GM15510 (cell line): Measurements from ENCODE around the gene GYS1.
"Not testable (repeated sequence)": the region's sequence is repeated elsewhere in the genome, so short reads cannot be mapped to it uniquely, and the experiment has no call there.

Experiments
- POLR2A ChIP-seq: IDR thresholded peaks from 3 replicates; pipeline ENCODE4 v1.6.1; 2011; ENCODE audit warnings: borderline replicate concordance; ENCODE audit not compliant: insufficient read length; ENCODE audit errors: extremely low read depth

Gene GYS1

DNA sequence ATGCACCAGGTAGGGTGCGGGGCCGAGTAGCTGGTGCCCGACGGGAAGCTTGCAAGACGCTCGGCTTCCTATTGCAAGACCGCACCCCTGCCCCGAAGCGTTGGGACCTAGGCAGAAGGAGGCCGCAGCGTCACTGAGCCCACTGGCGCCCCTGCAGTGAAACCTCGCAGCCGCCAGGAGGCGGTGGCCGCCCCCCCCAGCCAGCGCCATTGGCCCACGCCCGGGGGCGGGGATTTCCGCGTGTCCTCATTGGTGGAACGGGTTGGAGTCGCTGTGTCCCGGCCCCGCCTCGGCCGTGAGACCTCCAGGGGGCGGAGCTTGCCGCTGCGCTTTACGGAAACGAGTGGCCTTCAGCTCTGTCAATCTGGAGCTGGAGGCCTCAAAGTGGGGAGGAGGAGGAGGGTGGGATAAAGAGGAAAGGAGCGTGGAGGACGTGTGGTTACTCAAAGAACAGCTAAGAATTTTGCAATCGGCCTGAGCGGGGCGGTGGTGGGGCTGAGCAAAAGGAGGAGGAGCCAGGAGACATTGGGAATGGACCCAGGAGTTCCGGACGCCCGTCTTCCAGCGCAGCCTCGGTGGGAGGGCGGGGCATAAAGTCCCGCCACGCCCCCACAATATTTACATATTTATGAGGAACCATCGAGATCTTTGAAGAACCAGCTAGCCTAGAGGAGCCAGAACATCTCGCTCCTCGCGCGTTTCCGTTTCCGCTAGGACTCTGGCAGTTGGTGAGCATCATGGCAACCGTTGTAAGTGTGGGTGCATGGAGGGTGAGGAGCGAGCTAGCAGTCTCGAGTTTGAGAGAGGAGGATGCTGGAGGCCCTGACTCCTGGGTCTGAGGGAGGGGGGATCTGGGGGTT is at the start of gene GYS1, which contains the start of gene RUVBL2:
GYS1 (minus strand) TSS at position 135 of the 860 bp plus-strand sequence. CDS start 197 bp downstream, outside the sequence.
RUVBL2 (plus strand) TSS at position 713 of the 860 bp plus-strand sequence; CDS start at position 738, 25 bp downstream.
- TF ChIP-seq POLR2A, result peak; percentile 87

DNA sequence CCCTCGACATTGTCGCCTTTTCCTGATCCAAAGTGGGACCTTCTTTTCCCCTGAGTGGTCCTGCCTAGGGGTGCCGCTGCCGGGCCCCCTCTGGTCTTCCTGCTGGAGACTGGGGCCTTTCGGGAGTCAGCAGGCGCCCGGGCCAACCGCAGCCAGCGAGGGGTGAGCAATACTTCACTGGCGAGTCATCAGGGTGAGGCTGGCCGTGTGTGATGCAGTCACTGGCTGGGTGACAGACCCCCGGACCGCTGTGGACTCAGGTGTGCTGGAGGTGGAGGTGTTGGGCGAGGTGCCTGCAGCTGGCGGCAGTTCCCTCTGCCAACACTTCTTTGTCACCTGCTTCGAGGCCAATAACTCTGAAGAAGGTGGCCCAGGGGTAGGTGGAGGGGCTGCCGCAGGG is 49.1 kb upstream of the GYS1 start:
- TF ChIP-seq POLR2A, result no peak

GRCh38 chr19:49036815-49037214 is 43.7 kb upstream of the GYS1 start, which contains the start of gene CGB1:
Gene CGB1 (minus strand): TSS chr19:49036895. CDS start chr19:49036711, 184 bp downstream.
- not testable (repeated sequence) for TF ChIP-seq POLR2A

DNA sequence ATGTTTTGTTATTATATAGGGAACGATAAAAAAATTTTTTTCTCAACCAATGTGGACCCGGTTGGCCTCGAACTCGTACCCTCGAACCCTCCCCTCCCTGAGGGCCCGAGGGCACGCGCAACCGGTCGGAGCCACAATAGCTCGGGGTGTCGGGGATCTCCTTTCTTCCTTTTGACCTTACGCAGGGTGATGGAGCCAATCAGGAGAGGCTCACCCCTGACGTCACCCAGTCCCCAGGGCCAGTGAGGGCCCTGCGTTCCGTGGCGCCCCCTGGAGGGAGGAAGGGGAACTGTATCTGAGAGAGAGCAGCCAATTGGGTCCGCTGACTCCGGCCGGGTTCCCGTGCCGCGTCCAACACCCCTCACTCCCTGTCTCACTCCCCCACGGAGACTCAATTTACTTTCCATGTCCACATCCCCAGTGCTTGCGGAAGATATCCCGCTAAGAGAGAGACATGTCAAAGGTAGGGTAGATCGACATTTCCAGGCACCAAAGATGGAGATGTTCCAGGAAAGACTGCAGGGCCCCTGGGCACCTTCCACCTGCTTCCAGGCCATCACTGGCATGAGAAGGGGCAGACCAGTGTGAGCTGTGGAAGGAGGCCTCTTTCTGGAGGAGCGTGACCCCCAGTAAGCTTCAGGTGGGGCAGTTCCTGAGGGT is 38.7 kb upstream of the GYS1 start, which contains the start of gene CGB2:
CGB2 (plus strand) TSS at position 249 of the 660 bp plus-strand sequence; CDS start at position 455, 206 bp downstream.
- TF ChIP-seq POLR2A, result not testable (repeated sequence)

- not testable (repeated sequence) for TF ChIP-seq POLR2A
These were observed 31.1 kb upstream of the GYS1 start, which contains the start of gene CGB3 for GRCh38 chr19:49024233-49024632. Gene CGB3 (minus strand): TSS chr19:49024333. CDS start chr19:49023971, 362 bp downstream.

- TF ChIP-seq POLR2A, result no peak
These were observed 29.0 kb upstream of the GYS1 start for GRCh38 chr19:49022116-49022515.

GRCh38 chr19:49020931-49021895 is 28.1 kb upstream of the GYS1 start:
- TF ChIP-seq POLR2A, result no peak

DNA sequence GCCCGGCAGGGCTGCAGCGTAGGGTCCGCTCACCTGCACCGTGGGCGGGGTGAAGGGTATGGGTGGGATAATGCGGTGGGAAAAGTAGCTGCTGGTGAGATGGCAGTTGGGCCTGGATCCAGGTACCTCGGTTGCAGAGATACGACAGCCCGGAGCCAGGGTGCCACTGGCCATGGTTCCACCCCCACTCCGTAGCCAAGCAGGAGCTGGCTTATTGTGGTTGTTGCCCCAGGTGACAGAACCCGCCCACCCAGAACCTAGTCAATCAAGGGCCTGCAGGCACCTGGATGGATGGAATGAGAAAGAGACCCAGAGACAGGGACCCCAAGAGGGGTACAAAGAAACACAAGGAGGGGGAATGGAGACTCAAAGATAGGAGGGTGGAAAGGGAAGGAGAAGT is 27.2 kb upstream of the GYS1 start:
- TF ChIP-seq POLR2A, result no peak

DNA sequence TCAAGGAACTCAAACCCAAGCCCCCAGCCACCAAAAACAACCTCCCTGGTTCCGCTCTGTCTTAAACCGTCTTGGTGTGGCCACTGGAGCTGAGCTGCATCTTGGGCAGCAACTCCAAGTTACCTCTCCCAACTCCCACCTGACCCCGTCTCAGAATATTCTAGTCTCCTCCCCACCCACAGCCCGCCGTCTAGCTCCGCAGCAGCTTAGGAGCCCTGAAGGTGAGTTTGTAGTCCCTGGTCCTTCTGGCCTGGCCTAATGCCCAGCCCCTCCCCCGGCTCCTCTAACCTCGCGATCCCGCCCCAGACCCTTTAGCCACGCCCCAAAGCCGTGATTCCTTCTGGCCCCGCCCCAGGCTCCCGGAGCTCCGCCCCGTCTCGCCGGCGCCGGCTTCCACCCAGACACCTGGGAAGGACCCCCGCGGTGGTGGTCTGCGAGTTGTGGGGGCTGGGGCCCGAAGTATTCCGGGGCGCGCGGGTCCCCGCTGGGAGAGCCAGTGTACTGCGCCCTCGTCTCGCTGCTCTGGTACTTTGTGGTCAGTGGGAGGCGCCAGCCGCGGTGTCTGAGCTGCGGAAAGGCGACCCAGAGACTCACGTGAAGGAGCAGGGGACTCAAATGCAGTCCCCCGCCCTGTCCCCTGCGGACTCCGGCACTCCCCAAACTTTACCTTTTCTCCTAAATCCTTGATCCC is 26.3 kb upstream of the GYS1 start:
- TF ChIP-seq POLR2A, result no peak

GRCh38 chr19:49017666-49018351 is 24.7 kb upstream of the GYS1 start:
- no peak for TF ChIP-seq POLR2A

DNA sequence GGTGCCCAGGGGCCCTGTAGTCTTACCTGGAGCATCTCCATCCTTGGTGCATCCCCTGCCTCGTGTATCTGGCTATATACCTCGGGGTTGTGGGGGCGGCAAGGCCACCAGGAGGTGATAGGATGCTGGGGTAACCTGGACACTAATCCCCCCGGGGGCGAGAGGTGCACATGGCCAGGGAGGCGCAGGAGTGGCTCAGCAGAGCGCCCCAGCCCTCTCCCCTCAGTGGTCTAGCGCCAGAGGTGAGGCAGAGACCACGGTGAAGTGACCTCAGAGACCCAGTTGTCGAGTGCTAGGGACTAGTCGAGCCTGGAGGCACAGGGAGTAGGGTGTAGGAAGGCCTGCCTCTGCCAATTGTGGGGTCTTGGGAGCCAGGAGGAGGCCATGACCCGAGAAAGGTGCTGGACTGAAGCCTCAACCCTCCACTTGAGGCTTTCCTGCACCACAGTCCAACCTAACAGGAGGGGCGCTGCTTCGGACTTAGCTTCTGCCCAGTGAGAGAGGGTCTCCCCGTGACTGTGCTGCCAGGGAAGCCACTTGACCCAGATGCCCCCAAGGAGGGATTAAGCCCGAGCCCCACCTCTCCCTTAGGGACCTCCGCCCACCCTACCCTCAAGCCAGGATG is 24.0 kb upstream of the GYS1 start, which contains the start of gene LHB:
LHB (minus strand) TSS at position 51 of the 625 bp plus-strand sequence; CDS start at position 41, 10 bp downstream.
- TF ChIP-seq POLR2A, result no peak

DNA sequence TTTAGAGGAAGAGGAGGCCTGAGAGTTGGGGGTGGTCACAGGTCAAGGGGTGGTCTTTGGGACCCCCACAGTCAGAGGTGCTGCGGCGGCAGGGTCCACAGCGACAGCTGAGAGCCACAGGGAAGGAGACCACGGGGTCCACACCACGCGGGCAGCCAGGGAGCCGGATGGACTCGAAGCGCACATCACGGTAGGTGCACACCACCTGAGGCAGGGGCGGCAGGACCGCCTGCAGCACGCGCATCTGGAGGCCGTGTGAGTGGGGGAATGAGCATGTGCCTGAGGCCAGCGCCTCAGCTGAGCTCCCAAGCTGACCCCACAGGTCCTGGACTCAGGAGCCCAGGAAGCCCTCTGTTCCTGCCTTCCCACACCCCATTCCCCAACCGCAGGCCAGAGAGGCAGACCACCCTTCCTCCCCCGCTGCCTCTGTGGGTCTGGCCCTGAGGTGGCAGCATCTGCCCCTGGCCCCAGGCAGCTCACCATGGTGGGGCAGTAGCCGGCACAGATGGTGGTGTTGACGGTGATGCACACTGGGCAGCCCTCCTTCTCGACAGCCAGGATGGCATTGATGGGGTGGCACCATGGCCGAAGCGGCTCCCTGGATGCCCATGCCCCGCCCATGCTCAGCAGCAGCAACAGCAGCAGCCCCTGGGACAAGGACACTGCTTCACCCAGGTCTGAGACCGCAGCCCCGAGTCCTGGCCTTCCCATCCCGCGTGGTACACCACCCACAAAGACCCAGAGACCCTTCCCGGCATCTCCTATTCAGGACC is 23.1 kb upstream of the GYS1 start:
- TF ChIP-seq POLR2A, result no peak
